ENCODE results near the gene PIGV.

The PIGV gene

DNA sequence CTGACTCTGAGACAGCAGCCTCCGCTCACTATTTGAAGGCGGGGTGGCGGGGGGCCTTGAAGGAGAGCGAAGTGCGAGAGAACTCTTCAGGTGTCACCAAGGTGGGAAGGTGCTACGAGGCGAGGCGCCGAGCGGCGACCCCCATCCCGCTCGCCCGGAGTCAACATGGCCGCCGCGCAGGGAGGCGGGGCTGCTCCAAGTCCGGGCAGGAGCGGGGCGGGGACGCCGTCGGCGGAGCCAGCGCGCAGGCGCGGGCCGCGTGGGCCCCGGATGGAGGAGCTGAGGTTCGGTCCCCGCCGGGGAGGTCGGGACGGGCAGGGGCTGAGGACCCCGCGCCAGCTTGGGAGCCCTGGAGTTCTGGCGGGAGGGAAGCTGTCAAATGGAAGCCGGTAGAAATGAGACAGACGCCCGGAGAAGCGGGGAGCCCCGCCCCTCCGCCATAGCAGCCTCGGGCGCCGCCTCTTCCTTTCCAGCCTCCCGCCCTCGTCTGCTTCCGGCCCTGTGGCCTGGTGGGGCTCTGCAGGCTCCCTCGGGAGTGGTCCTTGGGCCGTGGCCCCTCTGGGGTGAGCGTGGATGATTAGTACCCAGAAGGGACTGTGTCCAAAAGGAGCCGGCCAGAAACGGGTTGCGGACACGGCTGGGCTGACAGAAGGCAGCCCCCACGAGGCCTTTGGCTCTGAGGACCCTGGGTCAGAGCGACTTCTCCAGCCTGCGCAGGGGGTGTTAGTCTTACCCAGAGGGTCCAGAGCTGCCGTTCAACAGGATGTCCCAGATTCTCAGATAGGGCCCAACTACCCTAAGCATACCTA lies at the start of gene PIGV:
PIGV (plus strand) TSS at position 245 of the 809 bp plus-strand sequence. CDS start 2,866 bp downstream, outside the sequence.
- peak; percentile 85 for DNase-seq

DNA sequence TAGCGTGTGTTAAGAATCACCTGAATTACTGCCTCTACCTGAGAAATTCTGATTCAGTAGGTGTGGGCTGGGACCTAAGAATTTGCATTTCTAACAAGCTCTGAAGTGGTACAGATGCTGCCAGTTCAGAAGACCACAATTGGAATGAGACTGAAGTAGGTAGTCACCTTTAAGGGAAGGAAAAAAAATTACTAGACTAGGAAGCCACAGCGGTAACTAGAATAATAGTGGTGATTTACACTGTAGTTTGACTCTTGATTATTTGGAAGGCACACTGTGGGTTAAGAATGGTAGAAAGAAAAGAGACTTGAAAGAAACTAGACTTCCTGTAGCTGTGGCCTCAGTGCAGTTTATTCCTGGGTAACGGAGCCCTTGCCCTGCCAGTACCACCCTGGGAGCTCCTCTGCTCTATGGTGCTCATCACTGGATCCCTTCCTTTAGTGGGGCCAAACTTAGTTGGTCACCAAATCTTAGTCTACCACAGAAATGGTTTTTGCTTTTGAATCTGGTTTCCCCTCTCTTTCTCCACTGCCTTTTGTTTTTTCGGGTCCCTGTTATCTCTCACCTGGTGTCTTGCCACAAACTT lies 48.3 kb upstream of the PIGV start:
- DNase-seq, result no peak

DNA sequence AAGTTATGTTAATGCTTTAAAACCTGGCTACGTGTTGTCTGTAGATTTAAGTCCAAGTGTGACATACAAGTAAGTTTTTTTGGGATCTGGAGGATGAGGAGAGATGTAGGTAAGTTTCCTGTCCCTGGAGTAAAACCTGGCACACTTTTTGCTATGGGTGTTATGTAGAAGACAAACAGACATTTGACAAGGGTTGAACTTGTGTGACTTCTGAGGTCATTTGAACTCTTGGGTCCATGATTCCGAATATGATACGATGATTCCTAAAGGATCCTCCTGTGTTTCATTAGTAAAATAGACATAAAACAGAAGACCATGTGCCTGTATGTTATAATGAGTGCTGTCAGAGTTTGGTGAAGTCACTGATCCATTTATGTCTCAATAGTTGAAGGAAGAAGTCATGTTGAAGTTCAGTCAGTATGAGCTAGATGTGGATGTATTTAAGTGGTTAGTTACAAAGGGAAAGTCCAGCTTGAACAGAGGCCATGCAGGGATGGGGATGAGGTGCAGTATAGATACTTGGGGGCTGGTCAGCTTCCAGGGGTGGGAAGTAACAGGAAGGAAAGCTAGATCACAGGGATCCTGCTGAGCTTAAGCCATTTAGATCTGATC lies 47.6 kb upstream of the PIGV start:
- no peak for DNase-seq

DNA sequence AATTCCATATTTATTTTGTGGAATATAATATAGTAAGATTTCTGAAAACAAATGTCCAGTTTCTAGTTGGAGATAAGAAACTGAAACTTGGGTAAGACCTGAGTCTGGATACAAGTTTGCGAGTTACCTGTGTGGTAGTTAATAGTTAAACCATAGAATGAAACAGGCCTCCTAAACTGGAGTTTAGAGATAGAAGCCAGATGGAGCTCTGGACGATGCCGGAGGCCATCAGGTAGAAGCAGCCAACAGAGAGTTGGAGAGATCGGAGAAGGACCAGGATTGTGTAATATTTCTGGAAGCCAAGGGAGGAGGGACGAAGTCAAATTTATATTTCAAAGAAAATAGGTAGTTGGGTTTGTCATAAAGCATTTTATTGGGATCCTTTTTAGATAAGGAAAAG lies 46.8 kb upstream of the PIGV start:
- no peak for DNase-seq

DNA sequence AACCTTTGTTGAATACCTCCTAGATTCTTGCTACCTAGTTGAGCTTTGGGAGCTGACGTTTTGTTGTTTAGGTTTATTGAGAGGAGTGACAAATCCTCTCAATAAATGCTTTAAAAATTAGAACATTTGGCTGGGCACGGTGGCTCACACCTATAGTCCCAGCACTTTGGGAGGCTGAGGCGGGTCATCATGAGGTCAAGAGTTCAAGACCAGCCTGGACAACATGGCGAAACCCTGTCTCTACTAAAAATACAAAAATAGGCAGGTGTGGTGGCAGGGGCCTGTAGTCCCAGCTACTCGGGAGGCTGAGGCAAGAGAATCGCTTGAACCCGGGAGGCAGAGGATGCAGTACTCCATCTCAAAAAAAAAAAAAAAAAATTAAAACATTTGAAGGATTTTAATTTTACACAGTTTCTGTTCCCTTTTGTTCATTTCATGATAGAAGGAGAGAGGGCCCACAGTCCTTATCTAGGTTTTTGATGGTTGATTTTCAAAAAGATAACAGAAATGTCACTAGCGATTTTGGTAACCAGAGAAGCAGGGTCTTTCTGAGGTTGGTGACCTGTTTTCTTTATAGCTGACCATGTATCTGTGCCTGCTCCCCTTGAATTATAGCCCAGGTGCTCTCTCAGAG lies 44.2 kb upstream of the PIGV start:
- DNase-seq, result no peak

DNA sequence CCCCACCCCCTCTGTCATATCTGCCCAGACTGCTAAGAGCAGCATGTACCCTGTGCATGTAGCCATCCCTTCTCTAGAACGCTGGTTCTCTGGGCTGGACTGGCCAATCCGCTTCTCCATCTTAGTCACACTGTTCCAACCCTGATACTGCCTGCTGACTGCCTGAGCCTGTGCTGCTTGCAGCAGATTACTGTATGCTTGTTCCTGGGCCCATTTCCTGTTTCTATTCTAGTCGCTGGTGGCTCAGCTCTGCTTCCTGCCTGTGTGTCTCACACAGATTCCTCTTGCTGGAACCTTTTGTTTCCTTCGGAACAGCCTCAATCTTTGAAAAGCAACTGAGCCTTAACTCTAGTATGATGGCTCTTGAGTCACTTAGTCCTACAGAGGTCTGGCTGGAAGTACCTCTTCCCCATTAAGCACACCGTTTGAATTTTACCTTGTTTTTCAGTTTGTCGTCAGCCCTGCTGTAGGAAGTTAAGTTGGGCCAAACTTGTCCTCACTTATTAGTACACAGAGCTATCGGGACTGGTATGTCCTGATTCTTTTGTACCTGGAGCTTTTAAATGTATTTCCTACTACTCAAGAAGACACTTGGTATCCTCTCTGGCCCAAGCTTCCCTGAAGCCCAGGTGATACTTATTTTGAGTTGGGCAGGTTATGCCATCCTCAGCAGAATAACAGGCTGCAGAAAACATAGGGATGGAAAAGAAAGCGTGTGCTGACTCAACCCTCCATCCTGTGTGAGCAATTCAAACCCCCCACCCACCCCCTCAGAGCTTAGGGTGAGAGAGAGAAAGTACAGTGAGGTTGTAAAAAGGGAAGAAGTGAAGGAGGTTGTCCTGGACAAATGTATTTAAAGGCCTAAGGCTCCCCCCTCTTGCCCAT lies 43.4 kb upstream of the PIGV start:
- DNase-seq, result peak; percentile 72

DNA sequence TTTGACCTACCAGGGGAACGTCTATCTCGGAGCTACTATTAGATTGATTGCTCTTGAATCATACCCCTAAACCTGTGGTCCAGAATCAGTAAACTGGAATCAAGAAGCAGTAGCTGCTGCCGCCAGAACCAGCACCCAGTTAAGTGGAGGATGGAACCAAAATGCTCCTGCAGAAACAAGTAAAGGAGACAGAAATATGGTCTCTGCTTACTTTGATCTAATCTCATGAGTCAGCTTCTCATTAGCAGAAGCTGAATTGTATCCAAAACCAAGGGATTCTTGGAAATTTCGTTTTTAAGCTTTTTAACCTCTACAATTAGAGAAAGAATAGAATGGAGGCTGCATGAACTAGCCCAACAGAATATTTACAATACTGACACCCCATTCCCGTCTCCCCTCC lies 42.6 kb upstream of the PIGV start:
- DNase-seq, result no peak

DNA sequence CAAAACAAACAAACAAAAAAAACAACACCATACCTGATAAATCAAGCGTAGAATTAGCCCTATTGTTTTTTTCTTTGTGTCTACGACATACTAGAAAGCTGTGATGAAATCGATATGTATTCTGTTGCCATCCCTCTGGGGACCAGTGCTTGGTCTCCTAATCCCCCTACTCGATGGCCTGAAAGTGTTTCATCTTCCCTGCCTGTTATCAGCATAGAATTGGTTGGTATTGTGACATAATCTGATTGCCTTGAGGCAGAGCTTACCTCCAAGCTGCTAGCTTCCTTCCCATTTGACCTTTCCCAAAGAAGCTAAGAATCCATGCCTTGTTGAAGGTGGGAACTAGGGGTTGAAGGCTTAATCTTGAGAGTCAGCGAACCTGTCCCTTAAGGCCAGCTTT lies 40.7 kb upstream of the PIGV start:
- DNase-seq, result no peak

DNA sequence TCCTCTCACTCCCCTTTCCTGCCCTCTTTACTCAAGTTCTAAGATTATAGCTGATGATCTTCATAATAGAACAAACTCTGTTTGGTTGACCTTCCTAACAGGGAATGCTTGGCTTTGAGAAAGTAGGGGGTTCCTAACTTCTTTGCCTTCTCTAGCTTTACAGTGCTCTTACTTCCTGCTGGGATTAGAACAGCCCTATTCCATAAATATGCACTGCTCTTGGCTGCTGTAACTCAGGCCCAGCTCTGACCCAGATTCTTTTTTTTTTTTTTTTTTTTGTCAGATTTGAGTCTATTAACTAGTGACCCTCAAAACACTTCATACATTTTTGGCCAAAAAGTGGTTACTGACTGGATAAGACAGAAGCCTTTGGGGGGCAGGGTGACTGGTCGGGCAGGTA lies 39.4 kb upstream of the PIGV start:
- DNase-seq, result no peak

DNA sequence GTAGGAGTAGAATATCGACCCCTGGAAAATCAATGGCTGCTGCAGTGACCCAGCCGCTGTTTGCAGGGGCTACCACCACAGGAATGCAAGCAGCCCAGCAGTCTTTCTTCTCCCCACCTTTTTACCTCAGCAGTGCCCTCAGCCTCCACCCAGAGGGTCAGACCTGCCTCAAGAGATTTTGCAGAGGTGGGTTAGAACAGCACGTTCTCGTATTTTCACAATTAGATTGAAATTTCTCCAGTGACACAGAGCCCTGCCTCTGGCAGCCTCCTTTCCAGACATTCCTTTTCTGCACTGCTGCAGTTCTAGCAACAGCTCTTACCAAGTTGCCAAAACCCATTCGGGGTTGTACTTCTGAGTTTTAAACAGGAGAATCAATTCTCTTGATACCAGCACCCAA lies 38.3 kb upstream of the PIGV start:
- DNase-seq, result no peak

DNA sequence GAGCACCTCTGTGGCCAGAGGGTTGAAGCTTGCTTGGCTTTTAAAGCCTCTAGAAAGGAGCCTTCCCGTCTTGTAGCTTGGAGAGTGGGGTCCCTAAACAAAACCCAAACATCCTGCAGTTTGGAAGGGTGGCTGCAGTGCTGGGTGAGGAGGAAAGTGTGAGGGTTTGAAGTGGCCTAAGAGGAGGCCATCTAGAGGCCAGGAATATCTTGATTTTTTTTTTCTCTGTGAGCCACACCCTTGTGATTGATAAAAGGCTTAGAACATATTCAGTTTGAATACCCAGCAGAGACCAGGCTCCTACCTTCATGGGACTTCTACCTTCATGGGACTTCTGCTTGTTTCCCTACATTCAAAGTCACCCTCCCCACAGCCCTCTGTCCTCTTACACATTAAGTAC lies 37.3 kb upstream of the PIGV start:
- no peak for DNase-seq

DNA sequence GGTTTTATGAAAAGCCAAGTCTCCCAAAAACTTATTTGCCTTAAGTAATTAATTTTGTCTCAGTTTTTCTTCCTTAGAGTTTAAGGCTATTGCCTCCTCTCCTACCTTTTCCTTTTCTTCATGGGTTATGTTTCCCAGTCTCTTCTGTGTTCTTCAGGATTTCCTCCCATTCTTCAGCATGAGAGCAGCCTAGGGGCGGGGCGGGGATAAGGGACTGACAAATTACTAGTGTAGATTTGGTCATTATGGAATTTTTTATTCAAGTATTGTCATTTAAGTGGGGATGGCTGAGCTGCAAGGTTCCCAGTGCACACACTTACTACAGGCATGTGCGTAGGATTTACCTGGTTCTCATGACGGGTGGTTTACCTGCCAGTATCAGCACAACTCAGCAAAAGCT lies 35.2 kb upstream of the PIGV start:
- no peak for DNase-seq

DNA sequence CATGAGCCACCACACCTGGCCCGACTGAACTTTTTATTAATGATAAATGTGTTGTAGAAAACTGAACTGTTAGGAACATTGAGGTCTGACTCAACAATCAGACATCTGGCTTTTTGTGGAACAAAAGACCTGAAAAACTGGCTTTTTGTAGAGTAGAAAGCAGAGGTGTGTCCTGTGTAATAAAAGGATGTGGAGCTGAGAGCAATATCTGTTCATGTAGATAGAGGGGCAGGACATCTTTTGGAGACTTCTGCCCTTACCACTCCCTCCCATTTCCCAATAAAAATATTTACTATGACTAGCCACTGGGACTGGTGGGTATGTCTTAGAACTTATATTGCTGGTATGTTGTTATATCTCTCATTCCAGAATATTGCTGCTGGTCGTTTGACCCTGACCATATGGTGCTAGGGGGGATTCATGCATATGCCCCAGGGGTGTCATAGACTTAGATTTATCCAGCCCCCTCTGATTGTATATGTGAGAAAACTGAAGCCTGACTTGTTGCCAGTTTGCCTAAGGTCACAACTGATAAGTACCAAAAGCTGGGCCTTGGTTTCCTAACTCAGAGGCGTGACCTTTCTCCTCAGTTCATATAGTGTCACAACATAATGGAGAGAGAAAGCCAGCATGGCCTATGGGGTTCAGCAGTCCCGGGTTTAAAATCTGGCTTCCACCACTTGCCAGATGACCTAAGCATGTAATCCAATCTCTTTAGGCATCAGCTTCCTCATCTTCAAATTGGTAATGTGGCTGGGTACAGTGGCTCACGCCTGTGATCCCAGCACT lies 33.5 kb upstream of the PIGV start:
- no peak for DNase-seq

DNA sequence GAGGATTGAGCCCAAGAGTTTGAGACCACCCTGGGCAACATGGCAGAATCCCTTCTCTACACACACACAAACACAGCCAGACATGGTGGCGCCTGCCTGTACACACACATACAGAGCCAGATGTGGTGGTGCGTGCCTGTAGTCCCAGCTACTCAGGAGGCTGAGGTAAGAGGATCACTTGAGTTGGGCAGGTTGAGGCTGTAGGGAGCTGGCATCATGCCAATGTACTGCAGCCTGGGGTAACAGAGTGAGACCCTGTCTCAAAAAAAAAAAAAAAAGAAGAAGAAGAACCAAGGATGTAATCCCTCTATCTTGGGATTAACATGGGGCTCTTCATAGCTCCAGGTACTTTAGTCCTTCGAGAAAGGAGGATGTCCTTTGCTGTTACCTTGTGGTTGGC lies 29.4 kb upstream of the PIGV start:
- no peak for DNase-seq

DNA sequence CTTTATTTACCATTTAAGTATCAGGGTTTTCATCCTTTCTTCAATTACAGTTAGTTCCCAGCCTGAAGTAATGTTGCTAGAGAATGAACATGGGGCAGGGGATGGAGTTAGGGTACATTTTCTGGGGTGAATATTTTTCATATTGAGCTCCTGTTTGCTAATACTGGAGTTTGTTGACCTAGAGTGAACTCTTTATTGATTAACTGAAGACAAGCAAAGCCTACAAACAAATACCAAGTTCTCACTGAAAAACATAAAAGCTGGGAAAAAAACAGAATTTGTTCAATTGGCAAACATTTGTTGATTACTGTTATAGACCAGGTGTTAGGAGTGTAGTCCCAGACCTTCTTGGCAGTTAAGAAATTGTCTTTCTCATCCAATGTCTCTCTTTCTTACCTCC lies 28.2 kb upstream of the PIGV start:
- DNase-seq, result no peak

DNA sequence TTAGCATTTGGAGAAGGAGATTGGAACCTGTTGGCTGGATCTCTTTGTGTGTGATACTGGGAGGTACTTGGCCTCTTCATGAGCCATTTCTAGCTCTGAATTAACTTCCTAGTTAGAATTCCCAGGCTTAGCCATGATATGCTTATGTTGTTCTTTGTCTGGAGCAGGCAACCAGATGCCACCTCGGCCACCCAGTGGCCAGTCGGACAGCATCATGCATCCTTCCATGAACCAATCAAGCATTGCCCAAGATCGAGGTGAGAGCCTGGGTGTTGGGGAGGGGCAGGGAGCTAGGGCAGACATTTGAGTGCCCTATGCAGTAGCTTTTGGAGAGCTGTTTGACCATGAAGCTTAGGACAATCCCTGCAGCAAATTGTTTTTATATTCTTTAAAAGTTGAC lies 26.5 kb upstream of the PIGV start:
- DNase-seq, result no peak

DNA sequence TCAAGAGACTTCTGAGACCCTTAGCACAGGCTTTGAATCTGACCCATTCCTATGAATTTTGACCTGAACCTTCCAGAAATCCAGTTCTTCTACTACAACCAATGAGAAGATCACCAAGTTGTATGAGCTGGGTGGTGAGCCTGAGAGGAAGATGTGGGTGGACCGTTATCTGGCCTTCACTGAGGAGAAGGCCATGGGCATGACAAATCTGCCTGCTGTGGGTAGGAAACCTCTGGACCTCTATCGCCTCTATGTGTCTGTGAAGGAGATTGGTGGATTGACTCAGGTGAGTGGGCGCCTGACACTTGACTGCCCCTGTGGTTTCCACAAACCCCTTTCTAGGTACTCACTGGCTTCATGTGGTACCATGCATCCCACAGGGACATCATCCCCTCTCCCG lies 20.0 kb upstream of the PIGV start:
- DNase-seq, result no peak

DNA sequence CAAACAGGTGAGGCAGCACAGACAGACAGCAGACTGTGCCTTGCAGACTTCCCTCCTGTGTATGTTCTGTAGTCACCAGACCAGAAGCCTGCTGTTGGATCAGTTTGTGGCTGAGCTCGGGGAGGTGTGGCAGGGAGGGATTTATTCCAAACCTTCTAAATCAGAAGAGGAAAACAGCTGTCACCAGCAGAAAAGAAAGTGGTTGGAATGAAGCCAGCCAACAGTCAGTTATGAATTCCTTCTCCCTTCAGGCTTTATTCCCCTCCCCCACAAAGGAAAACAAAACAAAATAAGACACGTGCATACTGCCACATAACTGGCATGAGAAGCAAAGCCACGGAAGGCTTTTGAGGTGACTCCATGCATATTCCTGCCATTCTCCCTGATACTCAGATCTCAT lies 19.0 kb upstream of the PIGV start:
- no peak for DNase-seq

DNA sequence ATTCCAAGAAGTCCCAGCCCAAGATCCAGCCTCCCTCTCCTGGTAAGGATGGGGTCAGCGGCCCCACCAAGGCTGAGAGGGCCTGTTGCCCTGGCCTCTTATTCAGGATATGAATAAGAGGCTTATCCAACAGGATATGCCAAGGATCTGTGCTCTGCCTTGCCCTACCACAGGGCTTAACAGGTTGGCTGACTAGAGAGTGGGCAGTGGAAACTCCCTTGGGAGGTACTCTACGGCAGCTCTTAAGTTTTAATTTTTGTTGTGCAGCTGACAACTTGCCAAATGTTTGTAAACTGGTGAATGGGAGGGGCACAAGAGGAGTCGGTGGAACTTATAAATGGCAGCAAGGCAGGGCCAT lies 16.5 kb upstream of the PIGV start:
- DNase-seq, result no peak

DNA sequence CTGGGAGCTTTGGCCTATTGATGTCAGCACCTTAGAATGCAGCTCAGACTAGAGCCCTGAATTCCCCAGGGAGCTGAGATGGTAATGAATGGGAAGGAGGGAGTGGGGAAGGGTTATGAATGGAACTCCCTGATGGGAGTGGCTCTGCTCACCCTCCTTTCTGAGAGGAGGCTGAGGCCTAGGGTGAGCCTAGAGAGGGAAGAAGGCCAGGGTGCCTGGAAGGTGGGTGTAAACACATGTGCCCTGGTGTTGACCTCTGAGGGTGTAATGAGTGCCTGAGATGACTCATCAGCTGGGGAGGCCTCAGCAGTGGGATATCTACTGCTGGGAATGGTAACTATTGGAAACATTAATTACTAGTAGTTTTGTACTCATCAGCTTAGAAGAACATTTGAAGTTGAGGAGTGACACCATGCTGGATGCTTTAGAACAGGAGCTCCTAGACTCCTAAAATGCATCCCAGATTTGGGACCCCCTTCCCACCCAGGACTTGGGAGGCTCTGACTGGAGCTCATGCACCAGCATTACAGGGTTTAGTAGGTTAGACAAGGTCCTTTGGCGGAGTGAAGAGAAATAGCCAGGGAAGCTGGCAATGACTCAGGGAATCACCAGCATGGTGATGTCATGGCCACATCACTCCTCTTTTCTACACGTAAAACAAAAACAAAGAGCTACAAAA lies 16.0 kb upstream of the PIGV start:
- no peak for DNase-seq

DNA sequence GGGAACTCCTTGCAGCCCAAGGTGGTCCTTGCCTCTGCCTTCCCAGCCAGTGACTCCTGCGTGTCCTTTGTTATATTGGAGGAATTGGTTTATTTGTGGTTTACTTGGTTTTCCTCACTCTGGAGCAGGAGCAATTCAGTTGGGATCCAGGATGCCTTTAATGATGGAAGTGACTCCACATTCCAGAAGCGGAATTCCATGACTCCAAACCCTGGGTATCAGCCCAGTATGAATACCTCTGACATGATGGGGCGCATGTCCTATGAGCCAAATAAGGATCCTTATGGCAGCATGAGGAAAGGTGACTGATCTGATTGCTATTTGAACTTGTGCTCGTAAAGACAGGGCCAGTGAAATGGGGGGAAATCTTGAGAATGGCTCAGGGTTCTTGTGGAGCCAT lies 15.1 kb upstream of the PIGV start:
- DNase-seq, result no peak

DNA sequence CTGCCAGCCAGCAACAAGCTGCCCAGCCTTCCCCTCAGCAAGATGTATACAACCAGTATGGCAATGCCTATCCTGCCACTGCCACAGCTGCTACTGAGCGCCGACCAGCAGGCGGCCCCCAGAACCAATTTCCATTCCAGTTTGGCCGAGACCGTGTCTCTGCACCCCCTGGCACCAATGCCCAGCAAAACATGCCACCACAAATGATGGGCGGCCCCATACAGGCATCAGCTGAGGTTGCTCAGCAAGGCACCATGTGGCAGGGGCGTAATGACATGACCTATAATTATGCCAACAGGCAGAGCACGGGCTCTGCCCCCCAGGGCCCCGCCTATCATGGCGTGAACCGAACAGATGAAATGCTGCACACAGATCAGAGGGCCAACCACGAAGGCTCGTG lies 13.3 kb upstream of the PIGV start:
- DNase-seq, result no peak
